GM21737 (cell line): ENCODE data around the gene PDSS1.
"Not testable (repeated sequence)": the region's sequence is repeated elsewhere in the genome, so short reads cannot be mapped to it uniquely, and the experiment has no call there.

ENCODE experiments used
- ATAC-seq: cut with Tn5 transposase; IDR thresholded peaks from one replicate; pipeline ENCODE4 v1.9.1; 2021; ENCODE audit warnings: mild to moderate bottlenecking, moderate library complexity; ENCODE audit not compliant: unreplicated experiment

Gene PDSS1

GRCh38 chr10:26697163-26697921 lies at the start of gene PDSS1:
Gene PDSS1 (plus strand): TSS chr10:26697701. CDS start chr10:26697712, 11 bp downstream.
- peak; percentile 77 for ATAC-seq

- not testable (repeated sequence) for ATAC-seq
Observed at GRCh38 chr10:26648245-26648636, 49.3 kb upstream of the PDSS1 start.

- no peak for ATAC-seq
Observed at GRCh38 chr10:26650406-26650805, 47.1 kb upstream of the PDSS1 start.

GRCh38 chr10:26651476-26651875 lies 46.0 kb upstream of the PDSS1 start:
- not testable (repeated sequence) for ATAC-seq

- no peak for ATAC-seq
Observed at GRCh38 chr10:26653004-26653403, 44.5 kb upstream of the PDSS1 start.

- ATAC-seq: no peak
Observed at GRCh38 chr10:26655746-26656145, 41.8 kb upstream of the PDSS1 start.

GRCh38 chr10:26662864-26663263 lies 34.6 kb upstream of the PDSS1 start:
- ATAC-seq: no peak

- no peak for ATAC-seq
Observed at GRCh38 chr10:26665080-26666048, 32.1 kb upstream of the PDSS1 start.

- ATAC-seq: no peak
Observed at GRCh38 chr10:26675873-26676257, 21.6 kb upstream of the PDSS1 start.

- ATAC-seq: no peak
Observed at GRCh38 chr10:26679588-26679987, 17.9 kb upstream of the PDSS1 start.

- no peak for ATAC-seq
Observed at GRCh38 chr10:26681076-26681475, 16.4 kb upstream of the PDSS1 start.

GRCh38 chr10:26681971-26682370 lies 15.5 kb upstream of the PDSS1 start:
- not testable (repeated sequence) for ATAC-seq

GRCh38 chr10:26682931-26683330 lies 14.6 kb upstream of the PDSS1 start:
- ATAC-seq: no peak

- not testable (repeated sequence) for ATAC-seq
Observed at GRCh38 chr10:26684667-26685264, 12.7 kb upstream of the PDSS1 start.

- ATAC-seq: no peak
Observed at GRCh38 chr10:26685441-26685840, 12.1 kb upstream of the PDSS1 start.

- ATAC-seq: no peak
Observed at GRCh38 chr10:26689399-26689798, 8.1 kb upstream of the PDSS1 start.

- ATAC-seq: no peak
Observed at GRCh38 chr10:26690731-26691475, 6.6 kb upstream of the PDSS1 start.

- not testable (repeated sequence) for ATAC-seq
Observed at GRCh38 chr10:26694536-26694935, 3.0 kb upstream of the PDSS1 start.

- ATAC-seq: no peak
Observed at GRCh38 chr10:26696786-26697162, 727 bp upstream of the PDSS1 start.

- no peak for ATAC-seq
Observed at GRCh38 chr10:26697922-26698608, 564 bp downstream of the PDSS1 start.
